ENCODE measurements around the gene KCNE1. TPM values are rescaled to one million over a fixed set of nuclear protein-coding genes. Genes with fewer than 3 reads are reported as not detected.
"Not testable (repeated sequence)": the region's sequence is repeated elsewhere in the genome, so short reads cannot be mapped to it uniquely, and the experiment has no call there.

KCNE1 gene
- total and polyA plus RNA-seq, 7 experiments from 2014 or later = 0.24 to 9.2 (median 0.49) TPM; not detected in 2

- POLR2A ChIA-PET; H3K36me3 Mint-ChIP-seq; H3K9me3 ChIP-seq (ENCODE audit: control insufficient read depth in 2 of 3, low read length in 3 of 3); H3K4me1 Mint-ChIP-seq; H3K9me3 Mint-ChIP-seq; H3K4me1 ChIP-seq (ENCODE audit: control insufficient read depth in 2 of 2, insufficient read depth in 2 of 2, low read length in 2 of 2); DNase-seq; intact Hi-C loops (cut with micrococcal nuclease); H3K4me3 ChIP-seq (ENCODE audit: low read length); H3K27me3 Mint-ChIP-seq; H3K36me3 ChIP-seq (ENCODE audit: control insufficient read depth in 2 of 3, insufficient read depth in 3 of 3, low read length in 3 of 3); H3K27ac Mint-ChIP-seq; CTCF ChIA-PET; H3K4me3 Mint-ChIP-seq; H3K27ac ChIP-seq (ENCODE audit: low read depth, low read length); H3K27me3 ChIP-seq (ENCODE audit: control insufficient read depth in 2 of 2, insufficient read depth in 2 of 2, low read length in 2 of 2); ATAC-seq: not testable (repeated sequence)
Measured at GRCh38 chr21:34483435-34483834, 28.6 kb downstream of the KCNE1 start.

GRCh38 chr21:34467333-34467732 is 44.7 kb downstream of the KCNE1 start:
- H3K4me1 Mint-ChIP-seq; CTCF ChIA-PET; ATAC-seq; POLR2A ChIA-PET; H3K27ac ChIP-seq (ENCODE audit: low read depth, low read length); H3K36me3 ChIP-seq (ENCODE audit: control insufficient read depth in 2 of 3, insufficient read depth in 3 of 3, low read length in 3 of 3); H3K4me3 Mint-ChIP-seq; H3K27me3 ChIP-seq (ENCODE audit: control insufficient read depth in 2 of 2, insufficient read depth in 2 of 2, low read length in 2 of 2); H3K4me3 ChIP-seq (ENCODE audit: low read length); H3K27me3 Mint-ChIP-seq; DNase-seq; H3K27ac Mint-ChIP-seq; intact Hi-C loops (cut with micrococcal nuclease); H3K36me3 Mint-ChIP-seq; H3K4me1 ChIP-seq (ENCODE audit: control insufficient read depth in 2 of 2, insufficient read depth in 2 of 2, low read length in 2 of 2); H3K9me3 ChIP-seq (ENCODE audit: control insufficient read depth in 2 of 3, low read length in 3 of 3); H3K9me3 Mint-ChIP-seq: not testable (repeated sequence)

GRCh38 chr21:34459426-34459825 is 52.6 kb downstream of the KCNE1 start:
- H3K27me3 ChIP-seq (ENCODE audit: control insufficient read depth in 2 of 2, insufficient read depth in 2 of 2, low read length in 2 of 2); H3K36me3 ChIP-seq (ENCODE audit: control insufficient read depth in 2 of 3, insufficient read depth in 3 of 3, low read length in 3 of 3); H3K4me3 Mint-ChIP-seq; H3K36me3 Mint-ChIP-seq; POLR2A ChIA-PET; intact Hi-C loops (cut with micrococcal nuclease); H3K27ac ChIP-seq (ENCODE audit: low read depth, low read length); DNase-seq; H3K9me3 Mint-ChIP-seq; H3K4me1 Mint-ChIP-seq; H3K4me3 ChIP-seq (ENCODE audit: low read length); ATAC-seq; H3K4me1 ChIP-seq (ENCODE audit: control insufficient read depth in 2 of 2, insufficient read depth in 2 of 2, low read length in 2 of 2); H3K27me3 Mint-ChIP-seq; H3K27ac Mint-ChIP-seq; H3K9me3 ChIP-seq (ENCODE audit: control insufficient read depth in 2 of 3, low read length in 3 of 3); CTCF ChIA-PET: not testable (repeated sequence)

- DNase-seq; H3K36me3 Mint-ChIP-seq; CTCF ChIA-PET; ATAC-seq; H3K9me3 ChIP-seq (ENCODE audit: control insufficient read depth in 2 of 3, low read length in 3 of 3); POLR2A ChIA-PET; H3K4me3 Mint-ChIP-seq; H3K4me1 ChIP-seq (ENCODE audit: control insufficient read depth in 2 of 2, insufficient read depth in 2 of 2, low read length in 2 of 2); H3K27ac ChIP-seq (ENCODE audit: low read depth, low read length); H3K9me3 Mint-ChIP-seq; H3K36me3 ChIP-seq (ENCODE audit: control insufficient read depth in 2 of 3, insufficient read depth in 3 of 3, low read length in 3 of 3); H3K4me1 Mint-ChIP-seq; intact Hi-C loops (cut with micrococcal nuclease); H3K27me3 ChIP-seq (ENCODE audit: control insufficient read depth in 2 of 2, insufficient read depth in 2 of 2, low read length in 2 of 2); H3K4me3 ChIP-seq (ENCODE audit: low read length); H3K27ac Mint-ChIP-seq; H3K27me3 Mint-ChIP-seq: not testable (repeated sequence)
Measured at GRCh38 chr21:34458266-34458665, 53.7 kb downstream of the KCNE1 start.

- H3K27ac ChIP-seq (ENCODE audit: low read depth, low read length); POLR2A ChIA-PET; H3K9me3 ChIP-seq (ENCODE audit: control insufficient read depth in 2 of 3, low read length in 3 of 3); H3K4me3 Mint-ChIP-seq; H3K36me3 Mint-ChIP-seq; DNase-seq; intact Hi-C loops (cut with micrococcal nuclease); H3K27ac Mint-ChIP-seq; H3K9me3 Mint-ChIP-seq; H3K36me3 ChIP-seq (ENCODE audit: control insufficient read depth in 2 of 3, insufficient read depth in 3 of 3, low read length in 3 of 3); H3K4me1 ChIP-seq (ENCODE audit: control insufficient read depth in 2 of 2, insufficient read depth in 2 of 2, low read length in 2 of 2); H3K27me3 ChIP-seq (ENCODE audit: control insufficient read depth in 2 of 2, insufficient read depth in 2 of 2, low read length in 2 of 2); H3K4me3 ChIP-seq (ENCODE audit: low read length); ATAC-seq; H3K4me1 Mint-ChIP-seq; H3K27me3 Mint-ChIP-seq; CTCF ChIA-PET: not testable (repeated sequence)
Measured at GRCh38 chr21:34456180-34456579, 55.8 kb downstream of the KCNE1 start.

- H3K9me3 ChIP-seq (ENCODE audit: control insufficient read depth in 2 of 3, low read length in 3 of 3); H3K9me3 Mint-ChIP-seq; H3K27me3 Mint-ChIP-seq; H3K4me3 Mint-ChIP-seq; ATAC-seq; H3K27ac ChIP-seq (ENCODE audit: low read depth, low read length); POLR2A ChIA-PET; intact Hi-C loops (cut with micrococcal nuclease); H3K4me3 ChIP-seq (ENCODE audit: low read length); H3K36me3 ChIP-seq (ENCODE audit: control insufficient read depth in 2 of 3, insufficient read depth in 3 of 3, low read length in 3 of 3); H3K36me3 Mint-ChIP-seq; H3K4me1 ChIP-seq (ENCODE audit: control insufficient read depth in 2 of 2, insufficient read depth in 2 of 2, low read length in 2 of 2); H3K27ac Mint-ChIP-seq; DNase-seq; CTCF ChIA-PET; H3K27me3 ChIP-seq (ENCODE audit: control insufficient read depth in 2 of 2, insufficient read depth in 2 of 2, low read length in 2 of 2); H3K4me1 Mint-ChIP-seq: not testable (repeated sequence)
Measured at GRCh38 chr21:34455628-34456027, 56.4 kb downstream of the KCNE1 start.

GRCh38 chr21:34447018-34447417 is 65.0 kb downstream of the KCNE1 start:
- ATAC-seq; H3K9me3 Mint-ChIP-seq; H3K27me3 ChIP-seq (ENCODE audit: control insufficient read depth in 2 of 2, insufficient read depth in 2 of 2, low read length in 2 of 2); H3K27ac Mint-ChIP-seq; H3K4me3 ChIP-seq (ENCODE audit: low read length); H3K36me3 Mint-ChIP-seq; H3K27me3 Mint-ChIP-seq; DNase-seq; H3K9me3 ChIP-seq (ENCODE audit: control insufficient read depth in 2 of 3, low read length in 3 of 3); H3K4me1 ChIP-seq (ENCODE audit: control insufficient read depth in 2 of 2, insufficient read depth in 2 of 2, low read length in 2 of 2); H3K4me3 Mint-ChIP-seq; intact Hi-C loops (cut with micrococcal nuclease); H3K36me3 ChIP-seq (ENCODE audit: control insufficient read depth in 2 of 3, insufficient read depth in 3 of 3, low read length in 3 of 3); H3K4me1 Mint-ChIP-seq; POLR2A ChIA-PET; H3K27ac ChIP-seq (ENCODE audit: low read depth, low read length); CTCF ChIA-PET: not testable (repeated sequence)
